Liver (tissue), 9 donors: Measurements from ENCODE around the gene ISM1. TPM values are rescaled to one million over a fixed set of nuclear protein-coding genes. Genes with fewer than 3 reads are reported as not detected.

Experiments used
- DNase-seq: peaks from one replicate; pipeline ENCODE4 v3.0.0-alpha.2; 2017; ENCODE audit warnings: low spot score
- H3K27ac ChIP-seq, 2 donors: one replicate each; pipeline ENCODE4 v1.7.0; 2013; ENCODE audit warnings: inconsistent platforms in 2 of 2, low read length in 2 of 2, control low read depth in 1 of 2, low read depth in 1 of 2, mild to moderate bottlenecking in 1 of 2
- H3K27me3 ChIP-seq, 4 donors: one replicate each; pipeline versions ENCODE4 v1.6.1 to v1.7.0; 2013; ENCODE audit warnings: low read length in 3 of 4, inconsistent platforms in 1 of 4, mild to moderate bottlenecking in 1 of 4, moderate library complexity in 1 of 4; ENCODE audit not compliant: control insufficient read depth in 4 of 4, insufficient read depth in 4 of 4
- H3K36me3 ChIP-seq, 4 donors: one replicate each; pipeline versions ENCODE4 v1.6.1 to v1.7.0; 2013; ENCODE audit warnings: low read length in 3 of 4, mild to moderate bottlenecking in 3 of 4, low read depth in 1 of 4, moderate library complexity in 1 of 4; ENCODE audit not compliant: control insufficient read depth in 4 of 4, insufficient read depth in 3 of 4
- H3K4me1 ChIP-seq, 4 donors: one replicate each; pipeline versions ENCODE4 v1.6.1 to v1.7.0; 2013; ENCODE audit warnings: low read length in 3 of 4, mild to moderate bottlenecking in 3 of 4, moderate library complexity in 1 of 4; ENCODE audit not compliant: control insufficient read depth in 4 of 4, insufficient read depth in 4 of 4
- H3K4me3 ChIP-seq, 3 donors: one replicate each; pipeline versions ENCODE4 v1.6.1 to v1.7.0; 2013; ENCODE audit warnings: low read length in 3 of 3, control low read depth in 1 of 3, low read depth in 1 of 3, mild to moderate bottlenecking in 1 of 3
- H3K9ac ChIP-seq, 2 donors: one replicate each; pipeline ENCODE4 v1.7.0; 2013; ENCODE audit warnings: low read length in 2 of 2, mild to moderate bottlenecking in 2 of 2, moderate library complexity in 2 of 2, control low read depth in 1 of 2, low read depth in 1 of 2
- H3K9me3 ChIP-seq, 4 donors: one replicate each; pipeline versions ENCODE4 v1.6.1 to v1.7.0; 2013; ENCODE audit warnings: low read length in 3 of 4; ENCODE audit not compliant: control insufficient read depth in 4 of 4
- EGR1 ChIP-seq, 2 donors: IDR thresholded peaks; 2 replicates each; pipeline ENCODE4 v1.6.1; 2016 to 2018; ENCODE audit warnings: antibody characterized with exemption in 2 of 2, low read depth in 2 of 2
- FOXA1 ChIP-seq: IDR thresholded peaks from 2 replicates; pipeline ENCODE4 v1.6.1; 2016; ENCODE audit warnings: antibody characterized with exemption
- FOXA2 ChIP-seq: IDR thresholded peaks from 2 replicates; pipeline ENCODE4 v1.6.1; 2016; ENCODE audit warnings: antibody characterized with exemption
- GABPA ChIP-seq, 2 donors: IDR thresholded peaks in 1 of 2; conservative IDR thresholded peaks in 1 of 2; 2 replicates each; pipeline ENCODE4 v1.6.1; 2016; ENCODE audit warnings: antibody characterized with exemption in 2 of 2, mild to moderate bottlenecking in 1 of 2, moderate library complexity in 1 of 2
- HNF4A ChIP-seq, 2 donors: conservative IDR thresholded peaks; 2 replicates each; pipeline ENCODE4 v1.6.1; 2016; ENCODE audit warnings: antibody characterized with exemption in 2 of 2, mild to moderate bottlenecking in 2 of 2
- HNF4G ChIP-seq: IDR thresholded peaks from 2 replicates; pipeline ENCODE4 v1.6.1; 2016; ENCODE audit warnings: antibody characterized with exemption
- JUND ChIP-seq, 2 donors: IDR thresholded peaks; 2 replicates each; pipeline ENCODE4 v1.6.1; 2016; ENCODE audit warnings: antibody characterized with exemption in 2 of 2
- NR2F2 ChIP-seq: IDR thresholded peaks from 2 replicates; pipeline ENCODE4 v1.6.1; 2016; ENCODE audit warnings: antibody characterized with exemption
- RAD21 ChIP-seq, 2 donors: IDR thresholded peaks; 2 replicates each; pipeline ENCODE4 v1.6.1; 2016; ENCODE audit warnings: antibody characterized with exemption in 2 of 2, mild to moderate bottlenecking in 2 of 2
- RXRA ChIP-seq, 2 donors: IDR thresholded peaks; 2 replicates each; pipeline ENCODE4 v1.6.1; 2017 to 2018; ENCODE audit warnings: antibody characterized with exemption in 2 of 2, mild to moderate bottlenecking in 1 of 2
- SP1 ChIP-seq: IDR thresholded peaks from 2 replicates; pipeline ENCODE4 v1.6.1; 2018; ENCODE audit warnings: antibody characterized with exemption, mild to moderate bottlenecking
- TAF1 ChIP-seq: conservative IDR thresholded peaks from 2 replicates; pipeline ENCODE4 v1.6.1; 2016; ENCODE audit warnings: antibody characterized with exemption, mild to moderate bottlenecking
- YY1 ChIP-seq: IDR thresholded peaks from 2 replicates; pipeline ENCODE4 v1.6.1; 2016; ENCODE audit warnings: antibody characterized with exemption, mild to moderate bottlenecking
- ZBTB33 ChIP-seq: IDR thresholded peaks from 2 replicates; pipeline ENCODE4 v1.6.1; 2016; ENCODE audit warnings: antibody characterized with exemption
- WGBS: extraction: QIAGEN DNeasy Blood & Tissue Kit; methylation state at CpG from one replicate; pipeline ENCODE4 v1.1.7; 2013; 5-methylcytosine and 5-hydroxymethylcytosine counted together
- polyA plus RNA-seq, 2 donors: library from polyadenylated mRNA; stranded (reverse) in 1 of 2; unstranded in 1 of 2; fragments of 200-250 nt in 1 of 2; fragments of >200 nt in 1 of 2; fragmentation: Nextera tagmentation in 1 of 2; extraction: Ambion mirVana in 1 of 2; gene quantifications; one replicate each; pipeline versions ENCODE4 v1.2.1 to v1.2.3, GENCODE V29; 2013 to 2015
- total RNA-seq, 2 donors: library from RNA; depleted of rRNA; stranded (reverse); fragments of >200 nt; gene quantifications; one replicate each; pipeline ENCODE4 v1.2.3, GENCODE V29; 2014
- TF ChIP-seq, protein P1 (sequence below): fragments of 150-350 bp; IDR thresholded peaks from 2 replicates; pipeline ENCODE4 v1.5.1; 2017; ENCODE audit warnings: improper control_type of control experiment, low read depth, low read length; ENCODE audit not compliant: missing input control
- TF ChIP-seq, protein P2 (sequence below): IDR thresholded peaks from 2 replicates; pipeline ENCODE4 v1.6.1; 2016; ENCODE audit warnings: antibody characterized with exemption
- TF ChIP-seq, protein P3 (sequence below): IDR thresholded peaks from 2 replicates; pipeline ENCODE4 v1.6.1; 2016; ENCODE audit warnings: antibody characterized with exemption, mild to moderate bottlenecking
- TF ChIP-seq, protein P4 (sequence below): IDR thresholded peaks from 2 replicates; pipeline ENCODE4 v1.6.1; 2016; ENCODE audit warnings: antibody characterized with exemption
- donor health status: healthy.
- donor health status: healthy.
- donor health status: healthy.
- donor health status: healthy.
- donor health status: healthy.

The ISM1 gene
- total and polyA plus RNA-seq, 4 donors, result 0.82 to 6.4 (median 1.2) TPM; not detected in 1

GRCh38 chr20:13307562-13308163 is 86.6 kb downstream of the ISM1 start (continued):
- TF ChIP-seq NR2F2 (no peak), JUND (IDR thresholded peaks at IDR 0.05) (peak in 1 of 2 donors; percentile 35), EGR1 (IDR thresholded peaks at IDR 0.05; ENCODE audit: low read depth in 2 of 2) (peak in 1 of 2 donors; percentile 79), RXRA (IDR thresholded peaks at IDR 0.05) (peak; percentile 80 to 89)

DNA sequence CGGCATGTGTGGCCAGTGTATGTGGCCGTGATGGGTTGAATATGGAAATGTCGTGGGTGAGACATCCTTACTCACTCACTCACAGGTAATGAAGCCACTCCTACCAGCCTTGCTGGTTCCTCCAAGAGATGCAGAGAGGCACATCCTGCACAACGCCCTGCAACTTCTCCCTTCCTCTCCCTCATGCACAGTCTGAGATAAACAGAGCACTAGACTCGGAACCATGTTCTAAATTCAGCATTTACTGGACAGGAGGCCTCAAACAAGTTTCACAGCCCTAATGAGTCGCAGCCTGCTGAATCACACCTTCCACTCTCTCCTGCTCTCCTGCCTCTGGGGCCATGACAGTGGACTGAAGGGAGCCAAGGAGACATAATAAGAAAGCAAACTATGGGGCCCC is 91.2 kb downstream of the ISM1 start:
- Histone ChIP-seq H3K27me3 (no peaks in the 10 kb centered on the region), H3K27ac (no peak overlapping the region), H3K9me3 (peaks cover 0 to 3% (median 1%) of the 10 kb centered on the region in 4 donors), H3K4me1 (peaks cover 0 to 7% (median 1%) of the 10 kb centered on the region in 4 donors), H3K36me3 (no peaks in the 10 kb centered on the region), H3K4me3 (no peak overlapping the region), H3K9ac (no peak overlapping the region)
- TF ChIP-seq SP1 (no peak), TAF1 (no peak), HNF4G (no peak), EGR1 (IDR thresholded peaks at IDR 0.05; ENCODE audit: low read depth in 2 of 2) (no peak), RXRA (IDR thresholded peaks at IDR 0.05) (no peak), NR2F2 (no peak), RAD21 (IDR thresholded peaks at IDR 0.05) (no peak), FOXA1 (no peak), YY1 (no peak), ZBTB33 (no peak), JUND (IDR thresholded peaks at IDR 0.05) (no peak), HNF4A (conservative IDR thresholded peaks at IDR 0.05) (no peak), FOXA2 (no peak), GABPA (IDR thresholded peaks at IDR 0.05 in 1 of 2, conservative IDR thresholded peaks at IDR 0.05 in 1 of 2) (no peak)
- TF ChIP-seq, protein P1, sequence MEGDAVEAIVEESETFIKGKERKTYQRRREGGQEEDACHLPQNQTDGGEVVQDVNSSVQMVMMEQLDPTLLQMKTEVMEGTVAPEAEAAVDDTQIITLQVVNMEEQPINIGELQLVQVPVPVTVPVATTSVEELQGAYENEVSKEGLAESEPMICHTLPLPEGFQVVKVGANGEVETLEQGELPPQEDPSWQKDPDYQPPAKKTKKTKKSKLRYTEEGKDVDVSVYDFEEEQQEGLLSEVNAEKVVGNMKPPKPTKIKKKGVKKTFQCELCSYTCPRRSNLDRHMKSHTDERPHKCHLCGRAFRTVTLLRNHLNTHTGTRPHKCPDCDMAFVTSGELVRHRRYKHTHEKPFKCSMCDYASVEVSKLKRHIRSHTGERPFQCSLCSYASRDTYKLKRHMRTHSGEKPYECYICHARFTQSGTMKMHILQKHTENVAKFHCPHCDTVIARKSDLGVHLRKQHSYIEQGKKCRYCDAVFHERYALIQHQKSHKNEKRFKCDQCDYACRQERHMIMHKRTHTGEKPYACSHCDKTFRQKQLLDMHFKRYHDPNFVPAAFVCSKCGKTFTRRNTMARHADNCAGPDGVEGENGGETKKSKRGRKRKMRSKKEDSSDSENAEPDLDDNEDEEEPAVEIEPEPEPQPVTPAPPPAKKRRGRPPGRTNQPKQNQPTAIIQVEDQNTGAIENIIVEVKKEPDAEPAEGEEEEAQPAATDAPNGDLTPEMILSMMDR, result no peak
- TF ChIP-seq, protein P2, sequence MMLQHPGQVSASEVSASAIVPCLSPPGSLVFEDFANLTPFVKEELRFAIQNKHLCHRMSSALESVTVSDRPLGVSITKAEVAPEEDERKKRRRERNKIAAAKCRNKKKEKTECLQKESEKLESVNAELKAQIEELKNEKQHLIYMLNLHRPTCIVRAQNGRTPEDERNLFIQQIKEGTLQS, result no peak
- TF ChIP-seq, protein P3, sequence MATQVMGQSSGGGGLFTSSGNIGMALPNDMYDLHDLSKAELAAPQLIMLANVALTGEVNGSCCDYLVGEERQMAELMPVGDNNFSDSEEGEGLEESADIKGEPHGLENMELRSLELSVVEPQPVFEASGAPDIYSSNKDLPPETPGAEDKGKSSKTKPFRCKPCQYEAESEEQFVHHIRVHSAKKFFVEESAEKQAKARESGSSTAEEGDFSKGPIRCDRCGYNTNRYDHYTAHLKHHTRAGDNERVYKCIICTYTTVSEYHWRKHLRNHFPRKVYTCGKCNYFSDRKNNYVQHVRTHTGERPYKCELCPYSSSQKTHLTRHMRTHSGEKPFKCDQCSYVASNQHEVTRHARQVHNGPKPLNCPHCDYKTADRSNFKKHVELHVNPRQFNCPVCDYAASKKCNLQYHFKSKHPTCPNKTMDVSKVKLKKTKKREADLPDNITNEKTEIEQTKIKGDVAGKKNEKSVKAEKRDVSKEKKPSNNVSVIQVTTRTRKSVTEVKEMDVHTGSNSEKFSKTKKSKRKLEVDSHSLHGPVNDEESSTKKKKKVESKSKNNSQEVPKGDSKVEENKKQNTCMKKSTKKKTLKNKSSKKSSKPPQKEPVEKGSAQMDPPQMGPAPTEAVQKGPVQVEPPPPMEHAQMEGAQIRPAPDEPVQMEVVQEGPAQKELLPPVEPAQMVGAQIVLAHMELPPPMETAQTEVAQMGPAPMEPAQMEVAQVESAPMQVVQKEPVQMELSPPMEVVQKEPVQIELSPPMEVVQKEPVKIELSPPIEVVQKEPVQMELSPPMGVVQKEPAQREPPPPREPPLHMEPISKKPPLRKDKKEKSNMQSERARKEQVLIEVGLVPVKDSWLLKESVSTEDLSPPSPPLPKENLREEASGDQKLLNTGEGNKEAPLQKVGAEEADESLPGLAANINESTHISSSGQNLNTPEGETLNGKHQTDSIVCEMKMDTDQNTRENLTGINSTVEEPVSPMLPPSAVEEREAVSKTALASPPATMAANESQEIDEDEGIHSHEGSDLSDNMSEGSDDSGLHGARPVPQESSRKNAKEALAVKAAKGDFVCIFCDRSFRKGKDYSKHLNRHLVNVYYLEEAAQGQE, result no peak
- TF ChIP-seq, protein P4, sequence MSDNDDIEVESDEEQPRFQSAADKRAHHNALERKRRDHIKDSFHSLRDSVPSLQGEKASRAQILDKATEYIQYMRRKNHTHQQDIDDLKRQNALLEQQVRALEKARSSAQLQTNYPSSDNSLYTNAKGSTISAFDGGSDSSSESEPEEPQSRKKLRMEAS, result no peak
- WGBS, result 90% methylated on average over 6 of the region's 6 CpGs
- no peak for DNase-seq
